ENCODE data around the gene RPL31. TPM values are rescaled to one million over a fixed set of nuclear protein-coding genes. Genes with fewer than 3 reads are reported as not detected.
"Not testable (repeated sequence)": the region's sequence is repeated elsewhere in the genome, so short reads cannot be mapped to it uniquely, and the experiment has no call there.

RPL31 gene
- total RNA-seq, 1 experiment from 2014 or later: 1,454 TPM

DNA sequence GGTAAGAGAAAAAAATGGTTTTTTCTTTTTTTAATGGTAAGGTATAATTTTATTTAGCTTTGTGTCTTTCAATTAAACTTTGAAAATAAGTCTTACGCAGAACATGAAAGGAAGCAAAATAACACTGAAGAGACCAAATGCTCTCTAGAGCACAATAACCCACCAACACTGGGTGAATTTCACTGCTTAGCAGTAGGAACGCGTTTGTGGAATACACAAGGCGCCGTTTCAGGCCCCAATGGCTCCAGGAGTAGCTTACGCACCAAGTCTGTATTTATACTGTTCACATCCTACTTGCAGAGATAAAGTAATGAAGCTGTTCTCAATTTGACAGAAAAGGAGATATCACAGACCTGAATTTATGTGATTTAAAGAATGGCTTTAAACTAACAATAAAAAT lies 23.5 kb downstream of the RPL31 start:
- DNase-seq (ENCODE audit: low spot score): no peak

DNA sequence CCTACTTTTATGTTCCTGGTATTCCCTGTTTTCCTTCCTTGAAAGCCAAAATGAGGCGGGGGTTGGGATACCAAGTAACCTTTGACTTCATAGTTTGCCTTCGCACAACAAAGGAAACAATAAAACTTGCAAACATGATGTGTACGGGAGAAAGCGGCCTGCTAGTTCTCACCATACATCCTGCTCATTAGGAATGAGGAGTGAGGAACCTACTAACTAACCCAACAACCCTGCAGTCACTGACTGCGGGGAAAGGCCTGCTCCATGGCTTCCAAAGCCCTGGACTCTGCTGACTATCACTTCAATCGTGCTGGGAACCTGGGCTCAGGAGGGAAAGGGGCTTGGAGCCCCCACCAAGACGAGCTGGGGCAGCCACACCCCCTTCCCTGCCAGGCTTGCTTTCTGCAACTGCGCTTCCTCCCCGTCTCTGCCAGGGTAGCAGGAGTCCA lies 24.2 kb downstream of the RPL31 start:
- no peak for DNase-seq (ENCODE audit: low spot score)

GRCh38 chr2:101026923-101027469 lies 24.9 kb downstream of the RPL31 start:
- no peak for DNase-seq (ENCODE audit: low spot score)

DNA sequence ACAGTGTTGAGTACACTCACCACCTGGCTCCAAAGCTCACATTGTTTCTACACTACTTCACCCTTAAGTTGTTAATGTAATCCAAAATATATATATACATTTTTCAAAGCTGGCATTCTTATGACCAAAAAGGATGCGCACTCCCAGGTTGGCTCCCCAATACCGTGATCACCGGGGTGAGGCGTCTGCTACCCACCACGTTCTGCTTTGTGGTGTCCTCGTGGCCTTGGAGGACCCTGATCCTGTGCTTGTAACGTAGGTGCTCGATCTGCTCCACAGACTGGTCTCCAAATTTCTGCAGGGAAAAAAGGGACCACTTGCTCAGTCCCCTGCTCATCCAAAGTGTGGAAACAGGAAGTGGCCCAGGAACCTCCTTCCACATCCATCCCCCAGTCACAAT lies 25.8 kb downstream of the RPL31 start:
- no peak for DNase-seq (ENCODE audit: low spot score)

GRCh38 chr2:101030866-101031554 lies 28.9 kb downstream of the RPL31 start:
- DNase-seq (ENCODE audit: low spot score): no peak

DNA sequence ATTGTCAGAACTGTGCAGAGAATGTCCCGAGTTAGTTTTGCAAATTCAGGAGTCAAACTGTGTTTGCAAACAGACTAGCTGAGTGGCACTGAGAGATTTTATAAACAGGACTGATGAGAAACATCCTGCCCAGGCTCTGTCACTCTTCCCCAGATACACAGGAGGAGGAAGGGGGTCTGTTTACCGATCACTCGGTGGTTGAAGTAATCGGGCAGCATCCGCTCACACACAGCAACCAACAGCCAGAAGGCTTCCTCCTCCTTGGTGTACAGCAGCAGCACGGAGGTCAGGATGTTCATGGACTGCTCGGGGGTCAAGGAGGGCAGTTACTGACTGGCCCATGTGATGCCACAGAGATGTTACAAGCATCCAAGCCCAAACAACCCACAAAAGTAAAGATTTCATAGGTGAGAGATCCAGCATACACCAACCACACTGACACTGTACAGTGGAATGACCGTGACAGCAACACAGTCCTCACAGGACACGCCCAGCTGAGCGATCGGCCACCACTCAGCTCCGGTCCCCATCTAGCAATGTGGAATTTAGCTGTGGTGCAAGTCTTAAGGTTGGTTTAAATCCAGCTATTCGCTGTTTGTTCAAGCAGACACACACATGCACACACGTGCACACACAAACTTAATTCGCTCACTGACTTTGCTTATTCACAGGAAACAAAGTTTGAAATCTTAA lies 30.1 kb downstream of the RPL31 start:
- DNase-seq (ENCODE audit: low spot score): no peak

DNA sequence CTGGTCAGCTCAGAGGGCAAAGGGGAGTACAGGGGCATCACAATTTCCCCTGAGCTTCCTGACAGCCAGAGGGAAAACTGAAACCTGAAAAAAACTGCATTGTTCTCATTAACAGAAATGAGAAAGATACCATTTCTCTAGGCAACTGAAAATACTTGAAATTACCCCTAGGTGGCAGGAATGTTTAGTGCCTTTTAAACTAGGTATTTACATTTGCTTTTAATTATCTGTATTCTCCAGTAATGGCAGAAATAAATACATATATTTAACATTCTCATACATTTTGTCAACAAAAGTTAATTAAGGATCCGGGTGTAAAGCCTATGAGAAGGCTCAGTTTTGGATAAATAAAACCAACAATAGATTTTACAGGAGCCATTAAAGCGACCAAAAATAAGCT lies 34.5 kb downstream of the RPL31 start:
- peak; percentile 62 for DNase-seq (ENCODE audit: low spot score)

GRCh38 chr2:101037161-101037755 lies 35.2 kb downstream of the RPL31 start:
- no peak for DNase-seq (ENCODE audit: low spot score)

GRCh38 chr2:101038455-101039255 lies 36.6 kb downstream of the RPL31 start:
- DNase-seq (ENCODE audit: low spot score): peak; percentile 51

GRCh38 chr2:101040072-101040471 lies 38.0 kb downstream of the RPL31 start:
- DNase-seq (ENCODE audit: low spot score): no peak

DNA sequence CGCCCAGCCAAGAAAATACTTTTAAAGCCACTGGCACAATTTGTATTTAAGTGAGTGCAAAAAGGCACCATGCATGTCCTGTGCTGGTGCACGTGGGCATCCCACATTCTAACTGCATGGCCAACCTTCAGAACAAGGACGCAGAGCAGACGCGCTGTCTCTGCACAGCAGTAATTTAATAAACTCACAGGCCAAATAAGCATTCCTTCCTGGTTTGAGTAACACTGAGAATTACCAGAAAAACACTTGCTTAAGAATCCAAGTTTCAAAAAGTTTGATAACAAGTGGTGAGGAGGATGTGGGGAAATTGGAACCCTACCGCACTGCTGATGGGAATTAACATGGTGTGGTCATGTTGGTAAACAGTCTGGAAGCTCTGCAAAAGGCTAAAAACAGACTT lies 38.7 kb downstream of the RPL31 start:
- no peak for DNase-seq (ENCODE audit: low spot score)

GRCh38 chr2:101041413-101041812 lies 39.3 kb downstream of the RPL31 start:
- DNase-seq (ENCODE audit: low spot score): no peak

DNA sequence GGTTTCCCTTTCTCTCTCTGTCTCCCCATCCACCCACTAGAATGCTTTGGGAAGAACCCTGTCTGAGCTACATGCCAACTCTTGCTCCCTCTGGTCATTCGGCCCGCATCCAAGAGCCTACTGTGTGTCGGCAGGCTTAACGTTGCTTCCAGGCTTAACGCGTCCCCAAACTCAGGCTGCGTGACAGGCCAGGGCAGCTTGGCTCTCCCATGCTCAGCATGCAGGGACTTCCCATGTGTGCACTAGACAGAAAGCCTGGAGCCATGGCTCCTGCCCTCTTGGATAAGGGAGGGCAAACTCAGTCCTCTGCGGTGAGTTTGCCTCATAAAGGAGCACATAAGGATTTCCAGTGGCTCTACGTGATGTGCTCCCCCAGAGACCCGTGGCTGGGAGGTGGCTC lies 43.2 kb downstream of the RPL31 start:
- no peak for DNase-seq (ENCODE audit: low spot score)

DNA sequence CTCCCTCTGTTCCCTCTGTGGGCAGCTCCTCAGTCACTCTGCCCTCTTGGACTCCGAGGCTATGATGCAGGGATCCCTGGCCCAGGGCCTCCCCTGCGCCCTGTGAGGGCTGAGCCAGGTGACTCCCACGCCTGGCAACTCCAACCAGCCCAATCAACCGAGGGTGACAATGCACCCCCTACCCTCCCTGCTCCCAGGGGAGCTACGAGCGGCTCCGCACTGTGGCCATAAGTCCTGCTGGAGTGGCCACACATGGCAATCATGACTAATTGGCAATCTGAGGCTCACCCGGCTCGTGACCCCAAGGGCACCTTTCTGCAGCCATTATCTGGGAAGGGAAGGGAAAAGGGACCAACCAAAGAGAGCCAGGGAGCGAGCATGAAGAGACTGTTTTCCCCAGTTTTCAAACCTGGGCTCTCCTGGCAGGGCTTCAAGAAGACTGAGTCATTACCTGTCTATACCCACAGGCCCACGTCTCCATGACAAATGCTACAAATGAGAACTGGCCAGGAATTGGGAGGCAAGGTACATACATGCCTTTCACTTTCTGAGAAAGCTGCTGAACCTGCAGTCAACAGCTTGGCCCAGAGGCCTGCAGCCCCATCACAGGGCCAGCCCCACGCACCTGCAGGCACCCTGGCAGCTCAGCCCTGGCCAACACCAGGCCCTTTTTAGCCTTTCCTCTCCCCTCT lies 45.1 kb downstream of the RPL31 start:
- peak; percentile 48 for DNase-seq (ENCODE audit: low spot score)

DNA sequence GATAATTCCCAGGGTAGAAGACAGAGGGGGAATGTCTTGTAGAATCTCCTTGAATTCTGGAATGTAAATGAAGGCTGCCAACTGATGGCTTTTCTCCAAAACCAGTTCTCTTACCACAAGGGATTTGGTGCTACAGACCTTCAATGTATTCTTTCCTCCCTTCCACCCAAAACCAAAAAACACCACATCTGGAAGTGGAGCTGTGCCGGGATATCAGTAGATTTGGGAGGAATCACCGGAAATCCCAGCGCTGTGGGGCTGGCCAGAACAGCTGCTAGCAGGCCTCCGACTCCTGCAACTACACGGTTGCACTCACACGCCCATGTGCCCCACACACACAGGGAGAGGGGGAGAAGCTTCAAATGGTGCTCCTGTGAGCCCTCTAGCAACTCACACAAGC lies 45.7 kb downstream of the RPL31 start:
- DNase-seq (ENCODE audit: low spot score): no peak

DNA sequence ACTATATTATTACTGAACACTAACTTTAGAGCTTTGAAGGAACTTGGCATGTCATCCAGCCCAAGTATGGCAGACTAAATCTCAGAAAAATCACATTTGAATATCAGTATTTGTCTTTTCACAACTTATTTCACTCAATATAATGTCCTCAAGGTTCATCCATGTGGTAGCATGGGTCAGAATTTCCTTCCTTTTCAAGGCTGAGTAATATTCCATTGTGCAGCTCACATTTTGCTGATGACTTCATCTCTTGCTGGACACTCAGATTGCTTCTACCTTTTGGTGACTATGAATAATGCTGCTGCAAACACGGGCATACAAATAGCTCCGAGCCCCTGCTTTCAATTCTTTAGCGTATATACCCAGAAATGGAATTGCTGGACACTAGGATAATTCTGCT lies 46.7 kb downstream of the RPL31 start:
- DNase-seq (ENCODE audit: low spot score): no peak

DNA sequence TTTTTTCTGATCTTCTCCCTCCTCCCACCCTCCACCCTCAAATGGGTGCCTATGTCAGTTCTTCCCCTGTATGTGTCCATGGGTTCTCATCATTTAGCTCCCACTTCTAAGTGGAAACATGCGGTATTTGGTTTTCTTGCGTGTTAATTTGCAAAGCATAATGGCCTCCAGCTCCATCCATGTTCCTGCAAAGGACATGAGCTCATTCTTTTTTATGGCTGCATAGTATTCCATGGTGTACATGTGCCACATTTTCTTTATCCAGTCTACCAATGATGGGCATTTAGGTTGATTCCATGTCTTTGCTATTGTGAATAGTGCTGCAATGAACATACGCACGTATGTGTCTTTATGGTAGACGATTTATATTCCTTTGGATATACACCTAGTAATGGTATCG lies 48.8 kb downstream of the RPL31 start:
- DNase-seq (ENCODE audit: low spot score): not testable (repeated sequence)

GRCh38 chr2:101052147-101052546 lies 50.1 kb downstream of the RPL31 start:
- no peak for DNase-seq (ENCODE audit: low spot score)

DNA sequence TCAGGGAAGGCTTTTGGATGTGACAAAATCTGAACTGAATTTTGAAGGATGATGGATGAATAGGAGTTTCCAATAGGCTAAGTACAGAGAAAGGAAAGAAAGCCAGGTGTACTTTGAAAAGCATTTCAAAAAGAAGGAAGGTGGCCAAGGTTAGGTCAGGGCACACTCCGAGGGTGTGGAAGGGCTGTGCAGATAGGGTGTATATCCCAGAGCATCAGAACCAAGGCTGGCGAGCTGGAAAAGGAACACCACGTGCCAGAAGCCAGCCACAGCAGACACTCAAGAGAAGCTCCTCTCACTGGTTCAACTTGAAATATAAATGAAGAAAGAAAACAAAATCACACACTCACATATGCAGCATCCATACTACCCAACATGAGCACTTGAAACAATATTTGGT lies 51.0 kb downstream of the RPL31 start:
- no peak for DNase-seq (ENCODE audit: low spot score)

Measured in HT-29 (cell line).